GM12878 (cell line): ENCODE data around the gene PRTFDC1. TPM values are rescaled to one million over a fixed set of nuclear protein-coding genes. Genes with fewer than 3 reads are reported as not detected.

ENCODE experiments used
- ATAC-seq: fragments of 200-7000 bp; cut with Tn5 transposase; 3 replicates; pipeline ENCODE4 v1.9.1; 2020; ENCODE audit warnings: mild to moderate bottlenecking, moderate library complexity
- BruUV-seq: library from RNA; stranded (reverse); fragments of 400-500 nt; replicated peaks from 2 replicates; lab custom pipeline; 2021; lab: Mats Ljungman, UMichigan
- CTCF ChIA-PET: fragments of 300-600 bp; sonication (Branson Sonifier 250); formaldehyde crosslinking; extraction: SDS; loops from one replicate; lab custom pipeline; 2021; ENCODE audit warnings: inconsistent platforms; lab: Yijun Ruan, JAX
- POLR2A ChIA-PET: fragments of 350-600 bp; formaldehyde crosslinking; extraction: SDS; loops from one replicate; lab custom pipeline; 2021; ENCODE audit warnings: inconsistent platforms; lab: Charles Lee
- RAD21 ChIA-PET: fragments of 300-600 bp; sonication (Branson Sonifier 250); formaldehyde crosslinking; loops from one replicate; lab custom pipeline; 2023; ENCODE audit warnings: antibody characterized with exemption; ENCODE audit not compliant: unreplicated experiment; lab: Charles Lee
- SMC1A ChIA-PET: fragments of 300-600 bp; sonication (Branson Sonifier 250); formaldehyde crosslinking; loops from one replicate; lab custom pipeline; 2023; ENCODE audit not compliant: unreplicated experiment, uncharacterized antibody; lab: Charles Lee
- DNase-seq: peaks from one replicate; pipeline ENCODE4 v3.0.0-alpha.2; 2011; ENCODE audit warnings: low read depth, low spot score
- FAIRE-seq: peaks from 3 replicates; lab custom pipeline; 2011; peaks lifted over from hg19 to GRCh38; lab: Jason Lieb, UNC
- H2AFZ ChIP-seq: 2 replicates; pipeline ENCODE4 v1.6.0; 2011; ENCODE audit warnings: low read depth, low read length, control low read depth; ENCODE audit not compliant: control insufficient read depth
- H3K27ac ChIP-seq: 2 replicates; pipeline ENCODE4 v1.5.1; 2011; ENCODE audit warnings: control low read depth; ENCODE audit not compliant: control insufficient read depth, insufficient read depth
- H3K27me3 ChIP-seq, 2 experiments: replicated peaks in 1 of 2; 2 replicates each; pipeline versions ENCODE4 v1.6.0 to v1.6.1; 2011; ENCODE audit warnings: low read length in 1 of 2; ENCODE audit not compliant: control insufficient read depth in 2 of 2, insufficient read depth in 2 of 2
- H3K36me3 ChIP-seq, 2 experiments: 2 replicates each; pipeline ENCODE4 v1.5.1; 2011; ENCODE audit warnings: low read length in 1 of 2; ENCODE audit not compliant: control insufficient read depth in 2 of 2, insufficient read depth in 2 of 2
- H3K4me1 ChIP-seq: 2 replicates; pipeline ENCODE4 v1.6.1; 2011; ENCODE audit warnings: mild to moderate bottlenecking, low read length, moderate library complexity, mixed read lengths; ENCODE audit not compliant: control insufficient read depth, insufficient read depth
- H3K4me2 ChIP-seq: 2 replicates; pipeline ENCODE4 v1.6.0; 2011; ENCODE audit warnings: control low read depth; ENCODE audit not compliant: control insufficient read depth, insufficient read depth
- H3K4me3 ChIP-seq: fragments of 200-600 bp; sonication (generic); 2 replicates; pipeline ENCODE4 v1.5.1; 2016
- H3K79me2 ChIP-seq: 2 replicates; pipeline ENCODE4 v1.6.0; 2011; ENCODE audit warnings: low read length; ENCODE audit not compliant: control insufficient read depth, insufficient read depth
- H3K9ac ChIP-seq: 2 replicates; pipeline ENCODE4 v1.8.0; 2011; ENCODE audit warnings: low read length, control low read depth, mixed read lengths; ENCODE audit not compliant: control insufficient read depth, insufficient read depth
- H3K9me3 ChIP-seq: replicated peaks from 3 replicates; pipeline ENCODE4 v1.5.1; 2011; ENCODE audit warnings: mild to moderate bottlenecking, low read length; ENCODE audit not compliant: control insufficient read depth, insufficient read depth
- H4K20me1 ChIP-seq: 2 replicates; pipeline ENCODE4 v1.6.0; 2011; ENCODE audit not compliant: control insufficient read depth, insufficient read depth
- BRCA1 ChIP-seq: IDR thresholded peaks from 2 replicates; pipeline ENCODE4 v1.6.1; 2011; ENCODE audit warnings: low read depth, low read length, improper control_type of control experiment
- CBFB ChIP-seq: IDR thresholded peaks from 2 replicates; pipeline ENCODE4 v1.6.1; 2016; ENCODE audit warnings: antibody characterized with exemption, low read depth
- EED ChIP-seq: sonication (generic); IDR thresholded peaks from 2 replicates; pipeline ENCODE4 v1.6.1; 2016; ENCODE audit warnings: antibody characterized with exemption, low read depth
- FOXK2 ChIP-seq: fragments of 450-650 bp; IDR thresholded peaks from 2 replicates; pipeline ENCODE4 v1.6.1; 2017; ENCODE audit warnings: mild to moderate bottlenecking, moderate library complexity
- HDGF ChIP-seq: fragments of 450-650 bp; IDR thresholded peaks from 2 replicates; pipeline ENCODE4 v1.6.1; 2016; ENCODE audit warnings: antibody characterized with exemption
- IKZF1 ChIP-seq: fragments of 450-650 bp; conservative IDR thresholded peaks from 2 replicates; pipeline ENCODE4 v1.6.1; 2017; ENCODE audit warnings: antibody characterized with exemption, mild to moderate bottlenecking
- KAT2A ChIP-seq: conservative IDR thresholded peaks from 2 replicates; pipeline ENCODE4 v1.6.1; 2011; ENCODE audit warnings: low read depth, low read length; ENCODE audit not compliant: control insufficient read depth
- POLR2AphosphoS5 ChIP-seq: IDR thresholded peaks from 2 replicates; pipeline ENCODE4 v1.6.1; 2011; ENCODE audit warnings: mild to moderate bottlenecking, low read length, inconsistent platforms
- RUNX3 ChIP-seq: IDR thresholded peaks from 2 replicates; pipeline ENCODE4 v1.6.1; 2012; ENCODE audit warnings: low read length, inconsistent platforms
- ZNF24 ChIP-seq: fragments of 450-650 bp; IDR thresholded peaks from 2 replicates; pipeline ENCODE4 v1.6.1; 2017; ENCODE audit warnings: antibody characterized with exemption, mild to moderate bottlenecking
- WGBS: methylation state at CpG from one replicate; pipeline ENCODE4 v1.1.6; 2016; ENCODE audit warnings: low lambda C conversion rate; ENCODE audit not compliant: insufficient replicate concordance, insufficient coverage; ENCODE audit errors: missing lambda C conversion rate; 5-methylcytosine and 5-hydroxymethylcytosine counted together
- in situ Hi-C: fragments of 300-500 bp; cut with MboI; formaldehyde crosslinking; loops from 9 replicates; pipeline ENCODE4 v1.14.3; 2018; ENCODE audit warnings: mixed read lengths
- intact Hi-C: fragments of 100-400 bp; cut with micrococcal nuclease; formaldehyde crosslinking; loops from one replicate; pipeline ENCODE4 v1.14.2; 2022; ENCODE audit not compliant: unreplicated experiment
- polyA plus RNA-seq, 11 experiments: library from polyadenylated mRNA; depleted of rRNA in 4 of 11; unstranded in 6 of 11; stranded (reverse) in 5 of 11; fragments of >200 nt; fragmentation: Nextera tagmentation in 4 of 11; fragmentation: Illumina TruSeq in 1 of 11; extraction: Ambion mirVana in 4 of 11; extraction: Trizol in 1 of 11; gene quantifications; 1 replicate in 1 of 11; 2 replicates in 10 of 11; pipeline versions ENCODE4 v1.2.1 to v1.2.3, GENCODE V29; 2011 to 2016; ENCODE audit warnings: inconsistent platforms in 2 of 11, missing spikeins in 2 of 11, low read depth in 1 of 11
- total RNA-seq, 4 experiments: library from RNA; depleted of rRNA in 3 of 4; stranded (reverse); fragments of >200 nt in 3 of 4; fragmentation: Illumina TruSeq in 1 of 4; extraction: Trizol in 1 of 4; gene quantifications; 2 replicates each; pipeline versions ENCODE4 v1.2.1 to v1.2.3, GENCODE V29; 2013 to 2021
- TF ChIP-seq, protein P1 (sequence below): fragments of 450-650 bp; IDR thresholded peaks from 2 replicates; pipeline ENCODE4 v1.6.1; 2016; ENCODE audit warnings: mild to moderate bottlenecking, moderate library complexity, borderline replicate concordance
- TF ChIP-seq, protein P2 (sequence below): IDR thresholded peaks from 2 replicates; pipeline ENCODE4 v1.6.1; 2011; ENCODE audit warnings: mild to moderate bottlenecking, low read depth, low read length, moderate library complexity; ENCODE audit not compliant: insufficient replicate concordance

Gene PRTFDC1
- total and polyA plus RNA-seq, 10 of the 15 experiments (the other 5 are each of a cell fraction or from before 2014, with no cell fraction given): 5.5 to 17.3 (median 11.3) TPM

DNA sequence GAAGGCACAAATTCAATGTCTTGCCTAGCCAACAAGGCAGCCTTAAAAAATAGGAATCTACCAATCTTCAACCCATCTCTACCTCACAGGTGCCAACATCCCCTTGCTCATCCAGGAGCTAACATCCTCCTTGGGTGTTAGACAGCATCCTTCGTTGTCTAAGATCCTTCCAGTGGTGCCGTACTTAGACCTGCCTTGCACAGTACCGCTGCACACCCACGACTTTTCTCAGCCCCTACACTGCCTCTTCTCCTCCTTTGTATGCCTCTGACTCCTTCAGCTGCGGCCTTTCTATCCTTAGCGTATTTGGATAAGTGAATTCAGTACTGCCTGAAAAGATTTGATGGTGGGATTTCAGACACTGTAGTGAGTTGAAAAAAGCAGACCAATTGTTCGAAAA lies 15.9 kb upstream of the PRTFDC1 start:
- POLR2A ChIA-PET: no interaction called here
- RAD21 ChIA-PET: no interaction called here
- no peaks in the 10 kb centered on the region for H3K9me3 ChIP-seq

More for the DNA sequence above, 15.9 kb upstream of the PRTFDC1 start:
- Histone ChIP-seq H4K20me1 (no peaks in the 10 kb centered on the region), H3K4me3 (no peak overlapping the region), H3K27me3 (no peaks in the 10 kb centered on the region; a peak in 1 of 4 replicates), H3K4me1 (no peaks in the 10 kb centered on the region), H2AFZ (no peak overlapping the region), H3K4me2 (no peak overlapping the region), H3K9ac (no peak overlapping the region), H3K36me3 (no peaks in the 10 kb centered on the region), H3K79me2 (no peaks in the 10 kb centered on the region), H3K27ac (no peak overlapping the region)
- SMC1A ChIA-PET: no interaction called here
- in situ Hi-C loops: no loop called here
- no peak for TF ChIP-seq HDGF
- TF ChIP-seq, protein P1, sequence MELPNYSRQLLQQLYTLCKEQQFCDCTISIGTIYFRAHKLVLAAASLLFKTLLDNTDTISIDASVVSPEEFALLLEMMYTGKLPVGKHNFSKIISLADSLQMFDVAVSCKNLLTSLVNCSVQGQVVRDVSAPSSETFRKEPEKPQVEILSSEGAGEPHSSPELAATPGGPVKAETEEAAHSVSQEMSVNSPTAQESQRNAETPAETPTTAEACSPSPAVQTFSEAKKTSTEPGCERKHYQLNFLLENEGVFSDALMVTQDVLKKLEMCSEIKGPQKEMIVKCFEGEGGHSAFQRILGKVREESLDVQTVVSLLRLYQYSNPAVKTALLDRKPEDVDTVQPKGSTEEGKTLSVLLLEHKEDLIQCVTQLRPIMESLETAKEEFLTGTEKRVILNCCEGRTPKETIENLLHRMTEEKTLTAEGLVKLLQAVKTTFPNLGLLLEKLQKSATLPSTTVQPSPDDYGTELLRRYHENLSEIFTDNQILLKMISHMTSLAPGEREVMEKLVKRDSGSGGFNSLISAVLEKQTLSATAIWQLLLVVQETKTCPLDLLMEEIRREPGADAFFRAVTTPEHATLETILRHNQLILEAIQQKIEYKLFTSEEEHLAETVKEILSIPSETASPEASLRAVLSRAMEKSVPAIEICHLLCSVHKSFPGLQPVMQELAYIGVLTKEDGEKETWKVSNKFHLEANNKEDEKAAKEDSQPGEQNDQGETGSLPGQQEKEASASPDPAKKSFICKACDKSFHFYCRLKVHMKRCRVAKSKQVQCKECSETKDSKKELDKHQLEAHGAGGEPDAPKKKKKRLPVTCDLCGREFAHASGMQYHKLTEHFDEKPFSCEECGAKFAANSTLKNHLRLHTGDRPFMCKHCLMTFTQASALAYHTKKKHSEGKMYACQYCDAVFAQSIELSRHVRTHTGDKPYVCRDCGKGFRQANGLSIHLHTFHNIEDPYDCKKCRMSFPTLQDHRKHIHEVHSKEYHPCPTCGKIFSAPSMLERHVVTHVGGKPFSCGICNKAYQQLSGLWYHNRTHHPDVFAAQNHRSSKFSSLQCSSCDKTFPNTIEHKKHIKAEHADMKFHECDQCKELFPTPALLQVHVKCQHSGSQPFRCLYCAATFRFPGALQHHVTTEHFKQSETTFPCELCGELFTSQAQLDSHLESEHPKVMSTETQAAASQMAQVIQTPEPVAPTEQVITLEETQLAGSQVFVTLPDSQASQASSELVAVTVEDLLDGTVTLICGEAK: no peak
- no peak for TF ChIP-seq CBFB
- TF ChIP-seq RUNX3: no peak
- TF ChIP-seq POLR2AphosphoS5: no peak
- no peak for TF ChIP-seq ZNF24
- no peak for TF ChIP-seq EED
- TF ChIP-seq, protein P2, sequence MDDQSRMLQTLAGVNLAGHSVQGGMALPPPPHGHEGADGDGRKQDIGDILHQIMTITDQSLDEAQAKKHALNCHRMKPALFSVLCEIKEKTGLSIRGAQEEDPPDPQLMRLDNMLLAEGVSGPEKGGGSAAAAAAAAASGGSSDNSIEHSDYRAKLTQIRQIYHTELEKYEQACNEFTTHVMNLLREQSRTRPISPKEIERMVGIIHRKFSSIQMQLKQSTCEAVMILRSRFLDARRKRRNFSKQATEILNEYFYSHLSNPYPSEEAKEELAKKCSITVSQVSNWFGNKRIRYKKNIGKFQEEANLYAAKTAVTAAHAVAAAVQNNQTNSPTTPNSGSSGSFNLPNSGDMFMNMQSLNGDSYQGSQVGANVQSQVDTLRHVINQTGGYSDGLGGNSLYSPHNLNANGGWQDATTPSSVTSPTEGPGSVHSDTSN: no peak
- TF ChIP-seq IKZF1: no peak
- TF ChIP-seq KAT2A: no peak
- TF ChIP-seq FOXK2: no peak
- TF ChIP-seq BRCA1: no peak
- DNase-seq (no peak), ATAC-seq (no peak), FAIRE-seq (no peak)
- BruUV-seq: no TSS peak
- CTCF ChIA-PET: no interaction called here
- 64% methylated on average over 7 of the region's 7 CpGs for WGBS
- intact Hi-C loops: no loop called here
